Smooth muscle cell (in vitro differentiated cells): Measurements from ENCODE around the gene ATXN10. TPM values are rescaled to one million over a fixed set of nuclear protein-coding genes. Genes with fewer than 3 reads are reported as not detected.
A peak's percentile ranks its signal among the peaks of the same experiment; 100 is the strongest.

ENCODE experiments used
- DNase-seq: peaks from one replicate; lab custom pipeline; 2025; ENCODE audit not compliant: unreplicated experiment; lab: John Stamatoyannopoulos, UW
- H2AFZ ChIP-seq: fragments of 200-600 bp; sonication (generic); 2 replicates; pipeline ENCODE4 v1.6.0; 2016; ENCODE audit warnings: antibody characterized with exemption, low read depth, mild to moderate bottlenecking
- H3F3A ChIP-seq: fragments of 200-600 bp; sonication (generic); 2 replicates; pipeline ENCODE4 v1.6.0; 2017; ENCODE audit warnings: antibody characterized with exemption, low read depth
- H3K27ac ChIP-seq: fragments of 200-600 bp; sonication (generic); 2 replicates; pipeline ENCODE4 v1.5.1; 2016; ENCODE audit warnings: low read depth, mild to moderate bottlenecking
- H3K27me3 ChIP-seq: fragments of 200-600 bp; sonication (generic); 2 replicates; pipeline ENCODE4 v1.6.1; 2016; ENCODE audit warnings: low read depth, mild to moderate bottlenecking
- H3K36me3 ChIP-seq: fragments of 200-600 bp; sonication (generic); 2 replicates; pipeline ENCODE4 v1.5.1; 2016; ENCODE audit warnings: low read depth
- H3K4me1 ChIP-seq: fragments of 200-600 bp; sonication (generic); 2 replicates; pipeline ENCODE4 v1.5.1; 2016; ENCODE audit warnings: low read depth
- H3K4me2 ChIP-seq: fragments of 200-600 bp; sonication (generic); 2 replicates; pipeline ENCODE4 v1.6.0; 2016; ENCODE audit warnings: mild to moderate bottlenecking
- H3K4me3 ChIP-seq: fragments of 200-600 bp; sonication (generic); 2 replicates; pipeline ENCODE4 v1.5.1; 2016; ENCODE audit warnings: mild to moderate bottlenecking
- H3K79me2 ChIP-seq: fragments of 200-600 bp; sonication (generic); 2 replicates; pipeline ENCODE4 v1.6.0; 2016; ENCODE audit warnings: low read depth, mild to moderate bottlenecking
- H3K9ac ChIP-seq: fragments of 200-600 bp; sonication (generic); 2 replicates; pipeline ENCODE4 v1.6.0; 2016; ENCODE audit warnings: low read depth
- H3K9me3 ChIP-seq: fragments of 200-600 bp; sonication (generic); replicated peaks from 2 replicates; pipeline ENCODE4 v1.5.1; 2016; ENCODE audit warnings: low read depth
- H4K20me1 ChIP-seq: fragments of 200-600 bp; sonication (generic); 2 replicates; pipeline ENCODE4 v1.6.0; 2016; ENCODE audit warnings: low read depth
- WGBS: methylation state at CpG from one replicate; pipeline ENCODE4 v1.1.7; 2016; ENCODE audit warnings: low lambda C conversion rate; 5-methylcytosine and 5-hydroxymethylcytosine counted together
- polyA plus RNA-seq: library from polyadenylated mRNA; unstranded; fragments of >200 nt; fragmentation: Nextera tagmentation; extraction: Ambion mirVana; gene quantifications from 2 replicates; pipeline ENCODE4 v1.2.1, GENCODE V29; 2016
- total RNA-seq: library from RNA; depleted of rRNA; stranded (reverse); fragments of >200 nt; gene quantifications from 2 replicates; pipeline ENCODE4 v1.2.3, GENCODE V29; 2014
- TF ChIP-seq, protein P1 (sequence below): fragments of 200-600 bp; sonication (generic); IDR thresholded peaks from 2 replicates; pipeline ENCODE4 v1.5.1; 2017; ENCODE audit warnings: borderline replicate concordance, mild to moderate bottlenecking, antibody characterized with exemption; ENCODE audit not compliant: insufficient read depth, poor library complexity, severe bottlenecking

Gene ATXN10
- total and polyA plus RNA-seq, 2 experiments from 2014 or later = 117 to 131 TPM

DNA sequence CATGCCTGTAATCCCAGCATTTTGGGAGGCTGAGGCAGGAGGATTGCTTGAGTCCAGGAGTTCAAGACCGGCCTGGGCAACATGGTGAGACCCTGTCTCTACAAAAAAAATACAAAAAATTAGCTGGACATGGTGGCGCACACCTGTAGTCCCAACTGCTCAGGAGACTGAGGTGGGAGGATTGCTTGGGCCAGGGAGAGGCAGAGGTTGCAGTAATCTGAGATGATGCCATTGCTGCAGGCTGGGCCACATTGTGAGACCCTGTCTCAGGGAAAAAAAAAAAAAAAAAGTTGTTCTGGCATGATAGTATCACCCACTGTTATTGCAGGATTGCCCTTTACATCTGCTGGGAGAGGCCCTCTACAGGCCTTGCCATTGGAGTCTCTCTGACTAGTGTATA is 18.4 kb downstream of the ATXN10 start:
- H3K9ac ChIP-seq = no peak overlapping the region
- peaks cover 10% of the 10 kb centered on the region for H3K36me3 ChIP-seq
- H3K27ac ChIP-seq = no peak overlapping the region
- H4K20me1 ChIP-seq = peaks cover 97% of the 10 kb centered on the region
- TF ChIP-seq, protein P1, sequence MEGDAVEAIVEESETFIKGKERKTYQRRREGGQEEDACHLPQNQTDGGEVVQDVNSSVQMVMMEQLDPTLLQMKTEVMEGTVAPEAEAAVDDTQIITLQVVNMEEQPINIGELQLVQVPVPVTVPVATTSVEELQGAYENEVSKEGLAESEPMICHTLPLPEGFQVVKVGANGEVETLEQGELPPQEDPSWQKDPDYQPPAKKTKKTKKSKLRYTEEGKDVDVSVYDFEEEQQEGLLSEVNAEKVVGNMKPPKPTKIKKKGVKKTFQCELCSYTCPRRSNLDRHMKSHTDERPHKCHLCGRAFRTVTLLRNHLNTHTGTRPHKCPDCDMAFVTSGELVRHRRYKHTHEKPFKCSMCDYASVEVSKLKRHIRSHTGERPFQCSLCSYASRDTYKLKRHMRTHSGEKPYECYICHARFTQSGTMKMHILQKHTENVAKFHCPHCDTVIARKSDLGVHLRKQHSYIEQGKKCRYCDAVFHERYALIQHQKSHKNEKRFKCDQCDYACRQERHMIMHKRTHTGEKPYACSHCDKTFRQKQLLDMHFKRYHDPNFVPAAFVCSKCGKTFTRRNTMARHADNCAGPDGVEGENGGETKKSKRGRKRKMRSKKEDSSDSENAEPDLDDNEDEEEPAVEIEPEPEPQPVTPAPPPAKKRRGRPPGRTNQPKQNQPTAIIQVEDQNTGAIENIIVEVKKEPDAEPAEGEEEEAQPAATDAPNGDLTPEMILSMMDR = no peak
- 100% methylated on average over 2 of the region's 2 CpGs for WGBS
- no peak overlapping the region for H2AFZ ChIP-seq
- H3K79me2 ChIP-seq = peaks cover 92% of the 10 kb centered on the region
- H3K9me3 ChIP-seq = no peaks in the 10 kb centered on the region
- no peaks in the 10 kb centered on the region for H3F3A ChIP-seq
- H3K4me1 ChIP-seq = peaks cover 5% of the 10 kb centered on the region
- DNase-seq = no peak
- no peaks in the 10 kb centered on the region for H3K27me3 ChIP-seq
- no peak overlapping the region for H3K4me3 ChIP-seq
- no peak overlapping the region for H3K4me2 ChIP-seq

DNA sequence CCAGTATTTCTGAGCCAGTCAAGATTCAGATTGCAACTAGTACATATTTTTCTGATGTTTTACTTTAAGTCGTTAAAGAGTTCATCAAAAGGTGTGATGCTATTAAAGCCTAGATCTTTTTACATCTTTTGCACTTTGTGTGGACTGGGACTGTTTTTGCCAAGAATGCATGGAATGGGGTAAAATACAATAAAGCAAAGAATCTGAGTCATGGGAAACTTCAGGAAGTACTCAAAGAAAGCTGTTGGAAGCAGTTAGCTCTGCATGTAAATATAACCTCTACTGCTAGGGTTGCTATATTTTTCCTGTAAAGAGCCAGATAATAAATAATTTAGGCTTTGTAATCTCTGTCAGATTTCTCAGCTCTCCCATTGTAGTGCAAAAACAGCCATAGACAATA is 20.9 kb downstream of the ATXN10 start:
- peaks cover 97% of the 10 kb centered on the region for H4K20me1 ChIP-seq
- no peaks in the 10 kb centered on the region for H3K27me3 ChIP-seq
- H2AFZ ChIP-seq = no peak overlapping the region
- no peaks in the 10 kb centered on the region for H3K9me3 ChIP-seq
- peak overlapping the region; percentile 44 for H3K27ac ChIP-seq
- TF ChIP-seq, protein P1 = no peak
- peaks cover 87% of the 10 kb centered on the region for H3K79me2 ChIP-seq
- DNase-seq = no peak
- H3F3A ChIP-seq = no peaks in the 10 kb centered on the region
- H3K4me2 ChIP-seq = no peak overlapping the region
- H3K4me1 ChIP-seq = peaks cover 5% of the 10 kb centered on the region
- peaks cover 10% of the 10 kb centered on the region for H3K36me3 ChIP-seq
- no peak overlapping the region for H3K4me3 ChIP-seq
- 17% methylated on average over 1 of the region's 1 CpG for WGBS
- H3K9ac ChIP-seq = no peak overlapping the region

DNA sequence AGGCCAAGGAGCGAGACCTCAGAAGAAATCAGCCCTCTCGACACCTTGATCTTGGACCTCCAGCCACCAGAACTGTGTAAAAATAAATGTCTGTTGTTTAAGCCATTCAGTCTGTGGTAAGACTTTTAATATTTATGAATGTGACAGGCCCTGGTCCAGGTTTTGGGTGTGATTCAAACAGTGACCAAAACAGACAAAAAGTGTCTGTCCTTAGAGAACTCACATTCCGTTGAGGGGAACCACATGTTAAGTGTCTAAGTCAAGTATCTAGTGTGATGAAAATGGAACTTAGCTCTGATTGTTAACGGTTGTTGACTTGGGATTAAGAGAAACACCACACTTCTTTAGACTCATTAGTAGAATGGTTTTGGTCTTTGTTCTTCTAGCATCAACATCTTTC is 22.2 kb downstream of the ATXN10 start:
- H3K36me3 ChIP-seq = peaks cover 10% of the 10 kb centered on the region
- no peak overlapping the region for H3K4me2 ChIP-seq
- H4K20me1 ChIP-seq = peaks cover 97% of the 10 kb centered on the region
- TF ChIP-seq, protein P1 = no peak
- 96% methylated on average over 4 of the region's 4 CpGs for WGBS
- no peak overlapping the region for H3K27ac ChIP-seq
- no peaks in the 10 kb centered on the region for H3K9me3 ChIP-seq
- no peak overlapping the region for H2AFZ ChIP-seq
- H3K79me2 ChIP-seq = peaks cover 87% of the 10 kb centered on the region
- no peak overlapping the region for H3K4me3 ChIP-seq
- H3K4me1 ChIP-seq = no peaks in the 10 kb centered on the region
- no peak for DNase-seq
- H3K27me3 ChIP-seq = no peaks in the 10 kb centered on the region
- H3K9ac ChIP-seq = no peak overlapping the region
- no peaks in the 10 kb centered on the region for H3F3A ChIP-seq

DNA sequence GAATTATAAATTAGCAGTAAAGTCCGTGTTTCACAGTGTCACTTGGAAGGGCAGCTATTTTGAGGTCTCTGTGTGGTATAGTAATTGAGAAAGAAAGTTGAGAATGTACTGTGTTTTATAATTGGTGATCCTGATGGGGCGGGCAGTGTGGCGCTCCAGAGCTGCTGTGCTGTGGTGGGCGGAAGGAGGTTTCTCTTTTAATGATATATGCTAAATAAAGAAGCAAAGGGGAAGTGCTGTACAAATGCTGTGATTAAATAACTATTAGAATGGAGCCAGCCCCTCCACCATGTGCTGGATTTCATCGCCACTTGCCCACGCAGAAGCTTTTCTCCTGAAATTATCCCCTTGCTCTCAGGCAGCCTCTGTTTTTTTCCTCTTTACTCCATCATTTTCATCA is 24.6 kb downstream of the ATXN10 start:
- H3K9ac ChIP-seq = no peak overlapping the region
- peaks cover 7% of the 10 kb centered on the region for H3K36me3 ChIP-seq
- H3K9me3 ChIP-seq = no peaks in the 10 kb centered on the region
- no peak overlapping the region for H3K27ac ChIP-seq
- no peaks in the 10 kb centered on the region for H3F3A ChIP-seq
- no peak for DNase-seq
- peaks cover 82% of the 10 kb centered on the region for H3K79me2 ChIP-seq
- no peaks in the 10 kb centered on the region for H3K27me3 ChIP-seq
- H4K20me1 ChIP-seq = peaks cover 97% of the 10 kb centered on the region
- no peak overlapping the region for H2AFZ ChIP-seq
- no peak overlapping the region for H3K4me2 ChIP-seq
- no peak overlapping the region for H3K4me3 ChIP-seq
- TF ChIP-seq, protein P1 = no peak
- no peaks in the 10 kb centered on the region for H3K4me1 ChIP-seq
- 95% methylated on average over 6 of the region's 6 CpGs for WGBS
